HL-60 (cell line): Measurements from ENCODE around the gene LIG1.
"Not testable (repeated sequence)": the region's sequence is repeated elsewhere in the genome, so short reads cannot be mapped to it uniquely, and the experiment has no call there.

ENCODE experiments used
- DNase-seq, 2 experiments: peaks; one replicate each; pipeline ENCODE4 v3.0.0-alpha.2; 2010 to 2020; ENCODE audit warnings: low read depth in 1 of 2, low spot score in 1 of 2
- H3K27ac ChIP-seq: fragments of 250-450 bp; sonication (Bioruptor Pico); replicated peaks from 2 replicates; pipeline ENCODE4 v1.5.1; 2020; ENCODE audit warnings: mild to moderate bottlenecking, moderate library complexity
- H3K27me3 ChIP-seq: fragments of 250-450 bp; sonication (Bioruptor Pico); 2 replicates; pipeline ENCODE4 v1.5.1; 2021; ENCODE audit warnings: mild to moderate bottlenecking, moderate library complexity; ENCODE audit not compliant: insufficient read depth, poor library complexity, severe bottlenecking
- H3K4me3 ChIP-seq: replicated peaks from 2 replicates; pipeline ENCODE4 v1.5.1; 2011; ENCODE audit warnings: mild to moderate bottlenecking, control low read depth, low read length; ENCODE audit not compliant: insufficient read depth
- CTCF ChIP-seq: IDR thresholded peaks from one replicate; pipeline ENCODE4 v1.5.1; 2011; ENCODE audit warnings: low read length, control low read depth, inconsistent platforms; ENCODE audit not compliant: insufficient read depth
- GABPA ChIP-seq: IDR thresholded peaks from 2 replicates; pipeline ENCODE4 v1.6.1; 2012; ENCODE audit warnings: low read depth
- POLR2AphosphoS5 ChIP-seq: IDR thresholded peaks from 2 replicates; pipeline ENCODE4 v1.6.1; 2012; ENCODE audit warnings: low read depth
- REST ChIP-seq: IDR thresholded peaks from 2 replicates; pipeline ENCODE4 v1.6.1; 2012; ENCODE audit warnings: low read depth; ENCODE audit not compliant: insufficient replicate concordance
- SPI1 ChIP-seq: IDR thresholded peaks from 2 replicates; pipeline ENCODE4 v1.6.1; 2012; ENCODE audit warnings: low read depth, mild to moderate bottlenecking, borderline replicate concordance

LIG1 gene

GRCh38 chr19:48090281-48090802 lies 79.8 kb downstream of the LIG1 start:
- no peak overlapping the region for H3K4me3 ChIP-seq
- H3K27me3 ChIP-seq = no peaks in the 10 kb centered on the region
- no peak for DNase-seq
- H3K27ac ChIP-seq = no peak overlapping the region
- TF ChIP-seq CTCF (no peak), GABPA (no peak), REST (no peak), SPI1 (no peak), POLR2AphosphoS5 (no peak)

GRCh38 chr19:48088991-48089390 lies 81.2 kb downstream of the LIG1 start:
- not testable (repeated sequence) for H3K27me3 ChIP-seq, H3K4me3 ChIP-seq, H3K27ac ChIP-seq, DNase-seq

- no peak for TF ChIP-seq POLR2AphosphoS5
- TF ChIP-seq REST = no peak
- TF ChIP-seq SPI1 = no peak
- no peak for TF ChIP-seq GABPA
- TF ChIP-seq CTCF = no peak
- Histone ChIP-seq H3K27ac (no peak overlapping the region), H3K27me3 (no peaks in the 10 kb centered on the region), H3K4me3 (no peak overlapping the region)
- no peak for DNase-seq
These were observed 84.0 kb downstream of the LIG1 start for GRCh38 chr19:48085904-48086864.

GRCh38 chr19:48085076-48085475 lies 85.1 kb downstream of the LIG1 start:
- no peak overlapping the region for H3K27ac ChIP-seq
- H3K4me3 ChIP-seq = no peak overlapping the region
- no peaks in the 10 kb centered on the region for H3K27me3 ChIP-seq
- TF ChIP-seq SPI1 (no peak), POLR2AphosphoS5 (no peak), GABPA (no peak), REST (no peak), CTCF (no peak)
- DNase-seq = no peak
